Endothelial cell of umbilical vein (primary cell): Measurements from ENCODE around the gene GPR108. TPM values are rescaled to one million over a fixed set of nuclear protein-coding genes. Genes with fewer than 3 reads are reported as not detected.

Experiments
- BruUV-seq: library from RNA; stranded (reverse); fragments of 400-500 nt; replicated peaks from 2 replicates; lab custom pipeline; 2021; lab: Mats Ljungman, UMichigan
- CTCF ChIA-PET: fragments of 300-600, 350-600 bp; sonication (Branson Sonifier 250); formaldehyde crosslinking; loops from one replicate; lab custom pipeline; 2021; ENCODE audit warnings: antibody characterized with exemption, inconsistent platforms; lab: Charles Lee
- POLR2A ChIA-PET: fragments of 300-600, 350-600 bp; sonication (Branson Sonifier 250); formaldehyde crosslinking; loops from one replicate; lab custom pipeline; 2021; ENCODE audit warnings: antibody characterized with exemption, inconsistent platforms; lab: Charles Lee
- DNase-seq: peaks from one replicate; pipeline ENCODE4 v3.0.0-alpha.2; 2011; ENCODE audit warnings: low read depth, low spot score
- FAIRE-seq: peaks from 2 replicates; lab custom pipeline; 2011; peaks lifted over from hg19 to GRCh38; lab: Jason Lieb, UNC
- H2AFZ ChIP-seq: 2 replicates; pipeline ENCODE4 v1.6.0; 2012; ENCODE audit warnings: low read depth, low read length, control low read depth, inconsistent platforms
- H3K27ac ChIP-seq: 2 replicates; pipeline ENCODE4 v1.5.1; 2011; ENCODE audit warnings: low read depth, mild to moderate bottlenecking, control low read depth, low read length, moderate library complexity; ENCODE audit not compliant: insufficient read depth
- H3K27me3 ChIP-seq, 2 experiments: 2 replicates each; pipeline versions ENCODE4 v1.6.0 to v1.6.1; 2011; ENCODE audit warnings: low read length in 2 of 2, mixed read lengths in 1 of 2; ENCODE audit not compliant: control insufficient read depth in 2 of 2, insufficient read depth in 2 of 2
- H3K36me3 ChIP-seq, 2 experiments: 2 replicates in 1 of 2; 3 replicates in 1 of 2; pipeline ENCODE4 v1.5.1; 2011; ENCODE audit warnings: low read length in 2 of 2, mild to moderate bottlenecking in 1 of 2, moderate library complexity in 1 of 2; ENCODE audit not compliant: control insufficient read depth in 2 of 2, insufficient read depth in 2 of 2; ENCODE audit errors: extremely low read depth in 1 of 2
- H3K4me1 ChIP-seq: 3 replicates; pipeline ENCODE4 v1.5.1; 2011; ENCODE audit warnings: mild to moderate bottlenecking, low read length; ENCODE audit not compliant: control insufficient read depth, insufficient read depth; ENCODE audit errors: extremely low read depth
- H3K4me2 ChIP-seq: 2 replicates; pipeline ENCODE4 v1.6.1; 2011; ENCODE audit warnings: low read length, control low read depth, mixed read lengths; ENCODE audit not compliant: insufficient read depth
- H3K4me3 ChIP-seq, 3 experiments: fragments of 200-600 bp in 1 of 3; sonication (generic), shearing (Covaris generic) in 1 of 3; replicated peaks in 1 of 3; 2 replicates each; pipeline ENCODE4 v1.5.1; 2011 to 2016; ENCODE audit warnings: control low read depth in 3 of 3, low read length in 3 of 3, mild to moderate bottlenecking in 2 of 3, inconsistent platforms in 1 of 3, low read depth in 1 of 3, moderate library complexity in 1 of 3; ENCODE audit not compliant: insufficient read depth in 1 of 3
- H3K79me2 ChIP-seq: 2 replicates; pipeline ENCODE4 v1.6.0; 2012; ENCODE audit warnings: low read length, inconsistent platforms; ENCODE audit not compliant: control insufficient read depth, insufficient read depth
- H3K9ac ChIP-seq: replicated peaks from 2 replicates; pipeline ENCODE3; 2011; ENCODE audit warnings: low read length, control low read depth; ENCODE audit not compliant: insufficient read depth; ENCODE audit errors: extremely low read depth
- H3K9me1 ChIP-seq: replicated peaks from 3 replicates; pipeline ENCODE4 v1.6.0; 2011; ENCODE audit warnings: mild to moderate bottlenecking, low read length; ENCODE audit not compliant: control insufficient read depth, insufficient read depth; ENCODE audit errors: extremely low read depth
- H3K9me3 ChIP-seq: replicated peaks from 2 replicates; pipeline ENCODE4 v1.5.1; 2012; ENCODE audit warnings: low read length, inconsistent platforms; ENCODE audit not compliant: control insufficient read depth, insufficient read depth
- H4K20me1 ChIP-seq: replicated peaks from 2 replicates; pipeline ENCODE3; 2011; ENCODE audit warnings: mild to moderate bottlenecking, low read length; ENCODE audit not compliant: control insufficient read depth, insufficient read depth; ENCODE audit errors: extremely low read depth
- EZH2 ChIP-seq: IDR thresholded peaks from 2 replicates; pipeline ENCODE4 v1.6.1; 2012; ENCODE audit warnings: borderline replicate concordance, low read depth, mild to moderate bottlenecking, moderate library complexity, low read length, inconsistent platforms; ENCODE audit not compliant: severe bottlenecking
- FOS ChIP-seq: IDR thresholded peaks from 2 replicates; pipeline ENCODE4 v1.6.1; 2011; ENCODE audit warnings: mild to moderate bottlenecking, low read length, moderate library complexity, borderline replicate concordance; ENCODE audit not compliant: insufficient read depth
- GATA2 ChIP-seq: IDR thresholded peaks from 2 replicates; pipeline ENCODE4 v1.7.0; 2011; ENCODE audit warnings: low read depth, mild to moderate bottlenecking, moderate library complexity, mixed read lengths, low read length; ENCODE audit not compliant: insufficient read length, insufficient read depth
- JUN ChIP-seq: IDR thresholded peaks from 2 replicates; pipeline ENCODE4 v1.6.1; 2011; ENCODE audit warnings: borderline replicate concordance, low read depth; ENCODE audit not compliant: insufficient read length, insufficient read depth
- MYC ChIP-seq: IDR thresholded peaks from one replicate; pipeline ENCODE4 v1.6.1; 2011; ENCODE audit warnings: mild to moderate bottlenecking, low read depth, low read length
- POLR2A ChIP-seq: IDR thresholded peaks from 2 replicates; pipeline ENCODE4 v1.6.1; 2012; ENCODE audit warnings: low read depth, mild to moderate bottlenecking, control low read depth, low read length
- POLR2AphosphoS5 ChIP-seq: IDR thresholded peaks from 2 replicates; pipeline ENCODE4 v1.6.1; 2012; ENCODE audit warnings: low read depth, mild to moderate bottlenecking, control low read depth, low read length, moderate library complexity; ENCODE audit not compliant: insufficient read depth
- dilution Hi-C: fragments of 300-500 bp; cut with MboI; formaldehyde crosslinking; loops from one replicate; pipeline ENCODE4 v1.15.0; 2019; ENCODE audit warnings: low sequenced_read_pairs; ENCODE audit not compliant: extremely low pct_ligation_motif_present
- intact Hi-C: fragments of 100-400 bp; cut with micrococcal nuclease; formaldehyde crosslinking; loops from one replicate; pipeline ENCODE4 v1.10.0; 2022
- polyA plus RNA-seq, 4 experiments: library from polyadenylated mRNA; depleted of rRNA in 3 of 4; stranded (reverse) in 3 of 4; unstranded in 1 of 4; fragments of >200 nt; gene quantifications; 2 replicates each; pipeline versions ENCODE4 v1.2.1 to v1.2.3, GENCODE V29; 2011 to 2012; ENCODE audit warnings: missing spikeins in 1 of 4
- total RNA-seq: library from RNA; stranded (reverse); gene quantifications from 2 replicates; pipeline ENCODE4 v1.2.3, GENCODE V29; 2021
- TF ChIP-seq, protein P1 (sequence below), 2 donors: IDR thresholded peaks; 1 replicate in 1 of 2; 2 replicates in 1 of 2; pipeline ENCODE4 v1.5.1; 2011; ENCODE audit warnings: low read length in 2 of 2, mild to moderate bottlenecking in 2 of 2, moderate library complexity in 2 of 2, control low read depth in 1 of 2, inconsistent platforms in 1 of 2, low read depth in 1 of 2; ENCODE audit not compliant: insufficient read depth in 1 of 2; ENCODE audit errors: extremely low read depth in 1 of 2
- TF ChIP-seq, protein P2 (sequence below): IDR thresholded peaks from 2 replicates; pipeline ENCODE4 v1.6.1; 2011; ENCODE audit not compliant: insufficient read depth, insufficient read length

Gene GPR108
- total and polyA plus RNA-seq, 2 donors (not counting 3 experiments of a cell fraction or from before 2014, with no cell fraction given), result 68.5 to 80.2 TPM

DNA sequence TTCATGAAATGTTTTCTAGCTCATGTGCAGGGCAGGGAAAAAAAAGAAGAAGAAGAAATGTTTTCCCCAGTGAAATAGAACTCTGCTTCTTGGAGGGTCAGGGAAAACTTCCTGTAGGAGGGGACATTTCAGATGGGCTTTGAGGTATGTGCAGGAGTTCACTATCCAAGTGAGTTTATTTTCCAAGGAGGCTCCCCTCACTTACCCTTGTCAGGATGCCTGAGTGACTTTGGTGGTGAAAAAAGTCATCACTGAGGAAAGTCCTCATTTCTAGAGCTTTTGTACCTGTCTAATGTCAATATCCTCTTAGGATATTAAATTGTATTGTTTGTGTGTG is 16.3 kb downstream of the GPR108 start:
- Histone ChIP-seq H3K36me3 (no peaks in the 10 kb centered on the region), H3K9ac (no peak overlapping the region), H2AFZ (no peak overlapping the region), H3K79me2 (no peaks in the 10 kb centered on the region), H3K4me2 (no peak overlapping the region), H3K4me1 (no peaks in the 10 kb centered on the region), H4K20me1 (no peaks in the 10 kb centered on the region), H3K4me3 (no peak overlapping the region), H3K9me1 (no peaks in the 10 kb centered on the region), H3K27me3 (no peaks in the 10 kb centered on the region), H3K27ac (no peak overlapping the region), H3K9me3 (no peaks in the 10 kb centered on the region)
- intact Hi-C loops (no loop called here), dilution Hi-C loops (no loop called here)
- no peak for TF ChIP-seq EZH2
- no peak for TF ChIP-seq POLR2AphosphoS5
- TF ChIP-seq, protein P1, sequence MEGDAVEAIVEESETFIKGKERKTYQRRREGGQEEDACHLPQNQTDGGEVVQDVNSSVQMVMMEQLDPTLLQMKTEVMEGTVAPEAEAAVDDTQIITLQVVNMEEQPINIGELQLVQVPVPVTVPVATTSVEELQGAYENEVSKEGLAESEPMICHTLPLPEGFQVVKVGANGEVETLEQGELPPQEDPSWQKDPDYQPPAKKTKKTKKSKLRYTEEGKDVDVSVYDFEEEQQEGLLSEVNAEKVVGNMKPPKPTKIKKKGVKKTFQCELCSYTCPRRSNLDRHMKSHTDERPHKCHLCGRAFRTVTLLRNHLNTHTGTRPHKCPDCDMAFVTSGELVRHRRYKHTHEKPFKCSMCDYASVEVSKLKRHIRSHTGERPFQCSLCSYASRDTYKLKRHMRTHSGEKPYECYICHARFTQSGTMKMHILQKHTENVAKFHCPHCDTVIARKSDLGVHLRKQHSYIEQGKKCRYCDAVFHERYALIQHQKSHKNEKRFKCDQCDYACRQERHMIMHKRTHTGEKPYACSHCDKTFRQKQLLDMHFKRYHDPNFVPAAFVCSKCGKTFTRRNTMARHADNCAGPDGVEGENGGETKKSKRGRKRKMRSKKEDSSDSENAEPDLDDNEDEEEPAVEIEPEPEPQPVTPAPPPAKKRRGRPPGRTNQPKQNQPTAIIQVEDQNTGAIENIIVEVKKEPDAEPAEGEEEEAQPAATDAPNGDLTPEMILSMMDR (IDR thresholded peaks at IDR 0.05; ENCODE audit: extremely low read depth in 1 of 2, insufficient read depth in 1 of 2, low read depth in 1 of 2, low read length in 2 of 2), result no peak
- no peak for TF ChIP-seq GATA2
- TF ChIP-seq, protein P2, sequence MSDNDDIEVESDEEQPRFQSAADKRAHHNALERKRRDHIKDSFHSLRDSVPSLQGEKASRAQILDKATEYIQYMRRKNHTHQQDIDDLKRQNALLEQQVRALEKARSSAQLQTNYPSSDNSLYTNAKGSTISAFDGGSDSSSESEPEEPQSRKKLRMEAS, result no peak
- TF ChIP-seq FOS, result no peak
- no peak for TF ChIP-seq MYC
- TF ChIP-seq POLR2A, result no peak
- no peak for TF ChIP-seq JUN
- no TSS peak for BruUV-seq
- ChIA-PET CTCF (no interaction called here), POLR2A (no interaction called here)
- FAIRE-seq (no peak), DNase-seq (no peak)
